Neural cell (in vitro differentiated cells): Measurements from ENCODE around the gene KCNT1.

Experiments
- EP300 ChIP-seq: fragments of 450-650 bp; conservative IDR thresholded peaks from 2 replicates; pipeline ENCODE4 v1.6.1; 2014; ENCODE audit warnings: antibody characterized with exemption, mild to moderate bottlenecking, moderate library complexity; ENCODE audit not compliant: poor library complexity, severe bottlenecking
- EZH2 ChIP-seq: fragments of 200-600, 300-800 bp; shearing (Covaris generic), sonication (generic); IDR thresholded peaks from 2 replicates; pipeline ENCODE4 v1.6.1; 2014; ENCODE audit warnings: antibody characterized with exemption, low read length, borderline replicate concordance, mild to moderate bottlenecking; ENCODE audit not compliant: insufficient read depth, poor library complexity, severe bottlenecking
- MXI1 ChIP-seq: fragments of 450-650 bp; conservative IDR thresholded peaks from 2 replicates; pipeline ENCODE4 v1.6.1; 2014; ENCODE audit warnings: antibody characterized with exemption, mild to moderate bottlenecking; ENCODE audit not compliant: poor library complexity, severe bottlenecking
- POLR2AphosphoS5 ChIP-seq: IDR thresholded peaks from 2 replicates; pipeline ENCODE4 v1.6.1; 2012
- RAD21 ChIP-seq: fragments of 450-650 bp; conservative IDR thresholded peaks from 2 replicates; pipeline ENCODE4 v1.6.1; 2014; ENCODE audit warnings: antibody characterized with exemption, mild to moderate bottlenecking, moderate library complexity
- SMC3 ChIP-seq: fragments of 450-650 bp; conservative IDR thresholded peaks from 2 replicates; pipeline ENCODE4 v1.6.1; 2014; ENCODE audit warnings: antibody characterized with exemption, mild to moderate bottlenecking, moderate library complexity; ENCODE audit not compliant: poor library complexity
- TAF1 ChIP-seq: IDR thresholded peaks from 2 replicates; pipeline ENCODE4 v1.6.1; 2012; ENCODE audit warnings: low read depth
- TF ChIP-seq, protein P1 (sequence below): fragments of 450-650 bp; IDR thresholded peaks from 2 replicates; pipeline ENCODE4 v1.5.1; 2014; ENCODE audit warnings: antibody characterized with exemption, mild to moderate bottlenecking, moderate library complexity; ENCODE audit not compliant: poor library complexity, severe bottlenecking
- TF ChIP-seq, protein P2 (sequence below): IDR thresholded peaks from 2 replicates; pipeline ENCODE4 v1.6.1; 2012; ENCODE audit warnings: borderline replicate concordance

DNA sequence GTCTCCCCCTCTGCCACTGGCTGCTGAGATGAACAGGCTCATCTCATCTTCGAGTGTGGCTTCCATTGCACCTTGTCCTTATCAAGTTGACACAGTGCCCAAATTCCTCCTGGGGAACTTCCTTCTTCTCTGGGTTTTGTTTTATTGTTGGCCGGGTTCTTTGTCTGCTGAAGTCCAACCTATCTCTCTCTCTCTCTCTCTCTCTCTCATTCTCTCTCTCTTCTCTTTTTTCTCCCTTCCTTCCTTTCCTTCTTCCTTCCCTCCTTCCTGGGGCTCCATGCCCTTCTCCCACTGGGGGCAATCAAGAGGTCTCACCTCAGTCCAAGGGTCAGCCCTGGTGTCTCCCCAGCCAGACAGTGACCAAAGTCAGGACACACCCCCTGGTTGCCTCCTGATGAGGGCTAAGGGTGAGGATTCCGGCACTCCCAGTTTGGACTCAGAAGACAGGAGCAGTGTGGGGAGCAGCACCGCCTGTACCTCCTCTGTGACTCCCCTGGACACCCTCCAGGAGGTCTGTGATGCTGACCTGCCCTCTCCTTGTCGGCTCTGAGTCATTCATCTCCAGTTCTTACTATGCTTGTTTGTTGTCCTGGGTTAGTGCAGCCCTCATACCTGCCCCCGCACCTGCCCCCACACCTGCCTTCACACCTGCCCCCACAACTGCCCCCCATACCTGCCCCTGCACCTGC is 30.7 kb downstream of the KCNT1 start:
- TF ChIP-seq, protein P1, sequence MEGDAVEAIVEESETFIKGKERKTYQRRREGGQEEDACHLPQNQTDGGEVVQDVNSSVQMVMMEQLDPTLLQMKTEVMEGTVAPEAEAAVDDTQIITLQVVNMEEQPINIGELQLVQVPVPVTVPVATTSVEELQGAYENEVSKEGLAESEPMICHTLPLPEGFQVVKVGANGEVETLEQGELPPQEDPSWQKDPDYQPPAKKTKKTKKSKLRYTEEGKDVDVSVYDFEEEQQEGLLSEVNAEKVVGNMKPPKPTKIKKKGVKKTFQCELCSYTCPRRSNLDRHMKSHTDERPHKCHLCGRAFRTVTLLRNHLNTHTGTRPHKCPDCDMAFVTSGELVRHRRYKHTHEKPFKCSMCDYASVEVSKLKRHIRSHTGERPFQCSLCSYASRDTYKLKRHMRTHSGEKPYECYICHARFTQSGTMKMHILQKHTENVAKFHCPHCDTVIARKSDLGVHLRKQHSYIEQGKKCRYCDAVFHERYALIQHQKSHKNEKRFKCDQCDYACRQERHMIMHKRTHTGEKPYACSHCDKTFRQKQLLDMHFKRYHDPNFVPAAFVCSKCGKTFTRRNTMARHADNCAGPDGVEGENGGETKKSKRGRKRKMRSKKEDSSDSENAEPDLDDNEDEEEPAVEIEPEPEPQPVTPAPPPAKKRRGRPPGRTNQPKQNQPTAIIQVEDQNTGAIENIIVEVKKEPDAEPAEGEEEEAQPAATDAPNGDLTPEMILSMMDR = no peak
- TF ChIP-seq EP300 (no peak), TAF1 (no peak), EZH2 (no peak), SMC3 (no peak), MXI1 (no peak), RAD21 (no peak), POLR2AphosphoS5 (no peak)
- TF ChIP-seq, protein P2, sequence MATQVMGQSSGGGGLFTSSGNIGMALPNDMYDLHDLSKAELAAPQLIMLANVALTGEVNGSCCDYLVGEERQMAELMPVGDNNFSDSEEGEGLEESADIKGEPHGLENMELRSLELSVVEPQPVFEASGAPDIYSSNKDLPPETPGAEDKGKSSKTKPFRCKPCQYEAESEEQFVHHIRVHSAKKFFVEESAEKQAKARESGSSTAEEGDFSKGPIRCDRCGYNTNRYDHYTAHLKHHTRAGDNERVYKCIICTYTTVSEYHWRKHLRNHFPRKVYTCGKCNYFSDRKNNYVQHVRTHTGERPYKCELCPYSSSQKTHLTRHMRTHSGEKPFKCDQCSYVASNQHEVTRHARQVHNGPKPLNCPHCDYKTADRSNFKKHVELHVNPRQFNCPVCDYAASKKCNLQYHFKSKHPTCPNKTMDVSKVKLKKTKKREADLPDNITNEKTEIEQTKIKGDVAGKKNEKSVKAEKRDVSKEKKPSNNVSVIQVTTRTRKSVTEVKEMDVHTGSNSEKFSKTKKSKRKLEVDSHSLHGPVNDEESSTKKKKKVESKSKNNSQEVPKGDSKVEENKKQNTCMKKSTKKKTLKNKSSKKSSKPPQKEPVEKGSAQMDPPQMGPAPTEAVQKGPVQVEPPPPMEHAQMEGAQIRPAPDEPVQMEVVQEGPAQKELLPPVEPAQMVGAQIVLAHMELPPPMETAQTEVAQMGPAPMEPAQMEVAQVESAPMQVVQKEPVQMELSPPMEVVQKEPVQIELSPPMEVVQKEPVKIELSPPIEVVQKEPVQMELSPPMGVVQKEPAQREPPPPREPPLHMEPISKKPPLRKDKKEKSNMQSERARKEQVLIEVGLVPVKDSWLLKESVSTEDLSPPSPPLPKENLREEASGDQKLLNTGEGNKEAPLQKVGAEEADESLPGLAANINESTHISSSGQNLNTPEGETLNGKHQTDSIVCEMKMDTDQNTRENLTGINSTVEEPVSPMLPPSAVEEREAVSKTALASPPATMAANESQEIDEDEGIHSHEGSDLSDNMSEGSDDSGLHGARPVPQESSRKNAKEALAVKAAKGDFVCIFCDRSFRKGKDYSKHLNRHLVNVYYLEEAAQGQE = no peak
